Fibroblast of lung (primary cell): ENCODE measurements around the gene CERS5. TPM values are rescaled to one million over a fixed set of nuclear protein-coding genes. Genes with fewer than 3 reads are reported as not detected.

Experiments
- DNase-seq, 2 donors: peaks; one replicate each; pipeline versions ENCODE4 v3.0.0 to v3.0.0-alpha.2; 2010; ENCODE audit warnings: low read depth in 2 of 2
- H2AFZ ChIP-seq: 2 replicates; pipeline ENCODE4 v1.5.1; 2012; ENCODE audit warnings: low read length, control low read depth, inconsistent platforms
- H3K27ac ChIP-seq: 2 replicates; pipeline ENCODE4 v1.5.1; 2011; ENCODE audit warnings: low read length, control low read depth; ENCODE audit not compliant: insufficient read depth
- H3K27me3 ChIP-seq: 2 replicates; pipeline ENCODE4 v1.5.1; 2011; ENCODE audit warnings: mild to moderate bottlenecking, low read length; ENCODE audit not compliant: control insufficient read depth, insufficient read depth
- H3K36me3 ChIP-seq: 2 replicates; pipeline ENCODE4 v1.5.1; 2011; ENCODE audit warnings: low read length; ENCODE audit not compliant: control insufficient read depth, insufficient read depth
- H3K4me1 ChIP-seq: 2 replicates; pipeline ENCODE4 v1.5.1; 2011; ENCODE audit warnings: low read length; ENCODE audit not compliant: control insufficient read depth, insufficient read depth; ENCODE audit errors: extremely low read depth
- H3K4me2 ChIP-seq: 2 replicates; pipeline ENCODE4 v1.5.1; 2011; ENCODE audit warnings: low read length, control low read depth; ENCODE audit not compliant: insufficient read depth; ENCODE audit errors: extremely low read depth
- H3K4me3 ChIP-seq, 4 experiments: fragments of 200-600 bp in 1 of 4; sonication (generic) in 1 of 4; replicated peaks in 1 of 4; 2 replicates each; pipeline ENCODE4 v1.5.1; 2011 to 2016; ENCODE audit warnings: low read length in 4 of 4, low read depth in 3 of 4, mild to moderate bottlenecking in 3 of 4, control low read depth in 2 of 4, inconsistent platforms in 1 of 4, mixed read lengths in 1 of 4; ENCODE audit not compliant: insufficient read depth in 1 of 4; ENCODE audit errors: control extremely low read depth in 1 of 4
- H3K79me2 ChIP-seq: 2 replicates; pipeline ENCODE4 v1.5.1; 2012; ENCODE audit warnings: mild to moderate bottlenecking, low read length, inconsistent platforms; ENCODE audit not compliant: control insufficient read depth, insufficient read depth
- H3K9ac ChIP-seq: 2 replicates; pipeline ENCODE4 v1.5.1; 2011; ENCODE audit warnings: mild to moderate bottlenecking, low read length, control low read depth; ENCODE audit not compliant: insufficient read depth
- H3K9me3 ChIP-seq: 2 replicates; pipeline ENCODE4 v1.5.1; 2012; ENCODE audit warnings: low read depth, low read length; ENCODE audit not compliant: control insufficient read depth, insufficient read depth
- H4K20me1 ChIP-seq: 2 replicates; pipeline ENCODE4 v1.5.1; 2011; ENCODE audit warnings: low read length; ENCODE audit not compliant: control insufficient read depth, insufficient read depth; ENCODE audit errors: extremely low read depth
- EZH2 ChIP-seq: IDR thresholded peaks from 2 replicates; pipeline ENCODE4 v1.5.1; 2012; ENCODE audit warnings: low read length, control low read depth, mild to moderate bottlenecking; ENCODE audit errors: missing control alignments
- polyA plus RNA-seq, 2 donors: library from polyadenylated mRNA; depleted of rRNA in 1 of 2; stranded (reverse) in 1 of 2; unstranded in 1 of 2; fragments of >200 nt; gene quantifications; 2 replicates each; pipeline ENCODE4 v1.2.1, GENCODE V29; 2011 to 2012; ENCODE audit warnings: missing spikeins in 1 of 2
- total RNA-seq: library from RNA; depleted of rRNA; stranded (reverse); fragments of >200 nt; gene quantifications from 2 replicates; pipeline ENCODE4 v1.2.1, GENCODE V29; 2014
- TF ChIP-seq, protein P1 (sequence below), 2 donors: IDR thresholded peaks in 1 of 2; conservative IDR thresholded peaks in 1 of 2; 1 replicate in 1 of 2; 2 replicates in 1 of 2; pipeline ENCODE4 v1.5.1; 2011 to 2012; ENCODE audit warnings: low read length in 2 of 2, control low read depth in 1 of 2, inconsistent platforms in 1 of 2, low read depth in 1 of 2, mild to moderate bottlenecking in 1 of 2

The CERS5 gene
- total and polyA plus RNA-seq, 2 donors (not counting 1 experiment from before 2014, with no cell fraction given), result 51.0 to 74.4 TPM

- Histone ChIP-seq H3K79me2 (no peaks in the 10 kb centered on the region), H3K9ac (no peak overlapping the region), H3K27ac (no peak overlapping the region), H3K36me3 (peaks cover 10% of the 10 kb centered on the region), H3K4me1 (peaks cover 8% of the 10 kb centered on the region), H3K4me2 (no peak overlapping the region), H4K20me1 (no peaks in the 10 kb centered on the region), H2AFZ (no peak overlapping the region), H3K27me3 (no peaks in the 10 kb centered on the region), H3K4me3 (no peak overlapping the region), H3K9me3 (no peaks in the 10 kb centered on the region)
- DNase-seq, result no peak
- no peak for TF ChIP-seq EZH2
- TF ChIP-seq, protein P1, sequence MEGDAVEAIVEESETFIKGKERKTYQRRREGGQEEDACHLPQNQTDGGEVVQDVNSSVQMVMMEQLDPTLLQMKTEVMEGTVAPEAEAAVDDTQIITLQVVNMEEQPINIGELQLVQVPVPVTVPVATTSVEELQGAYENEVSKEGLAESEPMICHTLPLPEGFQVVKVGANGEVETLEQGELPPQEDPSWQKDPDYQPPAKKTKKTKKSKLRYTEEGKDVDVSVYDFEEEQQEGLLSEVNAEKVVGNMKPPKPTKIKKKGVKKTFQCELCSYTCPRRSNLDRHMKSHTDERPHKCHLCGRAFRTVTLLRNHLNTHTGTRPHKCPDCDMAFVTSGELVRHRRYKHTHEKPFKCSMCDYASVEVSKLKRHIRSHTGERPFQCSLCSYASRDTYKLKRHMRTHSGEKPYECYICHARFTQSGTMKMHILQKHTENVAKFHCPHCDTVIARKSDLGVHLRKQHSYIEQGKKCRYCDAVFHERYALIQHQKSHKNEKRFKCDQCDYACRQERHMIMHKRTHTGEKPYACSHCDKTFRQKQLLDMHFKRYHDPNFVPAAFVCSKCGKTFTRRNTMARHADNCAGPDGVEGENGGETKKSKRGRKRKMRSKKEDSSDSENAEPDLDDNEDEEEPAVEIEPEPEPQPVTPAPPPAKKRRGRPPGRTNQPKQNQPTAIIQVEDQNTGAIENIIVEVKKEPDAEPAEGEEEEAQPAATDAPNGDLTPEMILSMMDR (conservative IDR thresholded peaks at IDR 0.05 in 1 of 2, IDR thresholded peaks at IDR 0.05 in 1 of 2; ENCODE audit: low read depth in 1 of 2, low read length in 2 of 2), result no peak
These were observed 31.7 kb upstream of the CERS5 start for GRCh38 chr12:50198829-50199228.

DNA sequence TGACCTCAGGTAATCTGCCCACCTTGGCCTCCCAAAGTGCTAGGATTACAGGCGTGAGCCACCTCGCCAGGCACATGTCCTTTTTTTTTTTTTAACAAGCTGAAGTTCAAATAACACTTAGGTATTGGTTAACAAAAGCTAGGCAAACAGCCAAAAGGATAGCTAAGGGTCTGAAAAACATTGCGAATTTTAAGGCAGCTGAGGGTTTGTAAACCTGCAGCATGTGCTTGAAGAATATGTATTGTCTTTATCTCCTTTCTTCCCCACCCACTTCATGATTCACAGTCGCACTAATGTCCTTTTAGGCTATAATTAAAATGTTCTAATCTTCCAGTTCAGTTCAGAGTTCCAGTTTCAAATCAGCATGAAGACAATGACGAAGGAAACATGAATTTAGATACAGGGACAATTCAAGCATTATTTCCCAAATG, 30.1 kb upstream of the CERS5 start:
- no peak for TF ChIP-seq EZH2
- TF ChIP-seq, protein P1 (conservative IDR thresholded peaks at IDR 0.05 in 1 of 2, IDR thresholded peaks at IDR 0.05 in 1 of 2; ENCODE audit: low read depth in 1 of 2, low read length in 2 of 2), result no peak
- peak in 1 of 2 donors; percentile 51 for DNase-seq
- no peaks in the 10 kb centered on the region for H3K27me3 ChIP-seq
- no peaks in the 10 kb centered on the region for H3K9me3 ChIP-seq
- H3K4me1 ChIP-seq, result peaks cover 7% of the 10 kb centered on the region
- H3K27ac ChIP-seq, result no peak overlapping the region
- H3K4me3 ChIP-seq, result no peak overlapping the region
- H3K4me2 ChIP-seq, result no peak overlapping the region
- H3K36me3 ChIP-seq, result peaks cover 11% of the 10 kb centered on the region
- H4K20me1 ChIP-seq, result no peaks in the 10 kb centered on the region
- no peak overlapping the region for H2AFZ ChIP-seq
- H3K79me2 ChIP-seq, result peaks cover under 1% of the 10 kb centered on the region
- no peak overlapping the region for H3K9ac ChIP-seq

DNA sequence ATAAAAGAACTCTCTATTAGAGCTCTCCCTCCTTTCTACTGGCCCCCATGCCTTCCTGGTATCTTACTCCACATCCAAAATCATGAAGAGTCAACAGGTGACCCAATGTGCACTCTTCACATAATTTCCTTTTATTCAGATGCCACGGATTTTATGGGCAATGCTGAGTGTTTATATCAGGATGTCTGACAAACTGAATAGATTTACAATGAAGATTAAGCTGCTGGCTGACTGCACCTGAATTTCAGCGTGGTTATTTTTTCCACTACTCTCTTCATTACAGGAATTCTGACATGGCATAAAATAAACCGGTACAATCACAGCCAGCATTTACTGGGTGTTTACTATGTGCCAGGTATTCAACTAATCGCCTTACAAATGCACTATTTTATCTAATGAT, 29.4 kb upstream of the CERS5 start:
- H3K36me3 ChIP-seq, result peaks cover 13% of the 10 kb centered on the region
- peaks cover 2% of the 10 kb centered on the region for H3K79me2 ChIP-seq
- H4K20me1 ChIP-seq, result no peaks in the 10 kb centered on the region
- TF ChIP-seq, protein P1 (conservative IDR thresholded peaks at IDR 0.05 in 1 of 2, IDR thresholded peaks at IDR 0.05 in 1 of 2; ENCODE audit: low read depth in 1 of 2, low read length in 2 of 2), result no peak
- no peak for TF ChIP-seq EZH2
- H3K4me3 ChIP-seq, result no peak overlapping the region
- H2AFZ ChIP-seq, result no peak overlapping the region
- no peaks in the 10 kb centered on the region for H3K27me3 ChIP-seq
- H3K4me1 ChIP-seq, result peaks cover 2% of the 10 kb centered on the region
- no peaks in the 10 kb centered on the region for H3K9me3 ChIP-seq
- no peak for DNase-seq
- no peak overlapping the region for H3K4me2 ChIP-seq
- no peak overlapping the region for H3K9ac ChIP-seq
- no peak overlapping the region for H3K27ac ChIP-seq
